ENCODE results near the gene PAF1.

The PAF1 gene

DNA sequence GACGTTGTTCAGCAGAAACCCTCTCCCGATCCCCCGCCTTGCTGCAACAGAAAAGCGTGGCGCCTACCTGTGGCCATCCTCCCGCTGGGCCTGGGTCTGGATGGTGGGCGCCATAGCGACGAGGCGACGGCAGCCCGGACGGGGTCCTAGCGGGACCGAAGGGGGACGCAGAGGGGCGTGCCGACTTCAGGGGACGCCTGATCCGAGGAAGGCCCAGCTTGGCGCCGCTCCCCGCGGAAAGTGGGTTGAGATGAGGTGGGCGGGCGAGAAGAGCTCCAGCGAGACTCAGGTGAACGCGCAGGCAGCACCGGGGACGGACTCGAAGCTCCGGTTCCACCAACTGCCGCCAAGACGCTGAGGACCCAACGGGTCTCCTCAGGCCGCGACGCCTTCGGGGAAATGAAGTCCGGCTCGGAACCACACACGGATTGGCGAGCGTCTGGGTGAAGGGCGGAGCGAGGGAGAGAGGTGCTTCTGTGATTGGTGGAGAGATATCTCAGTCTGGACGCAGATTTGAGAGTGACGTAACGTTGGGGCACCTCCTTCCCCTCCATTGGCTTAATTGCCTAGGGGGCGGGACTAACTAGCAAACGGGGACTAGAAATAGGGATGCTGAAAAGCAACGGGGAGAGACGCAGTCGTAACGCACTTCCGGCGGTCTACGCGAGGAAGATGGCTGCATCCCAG lies at the start of gene PAF1, which contains the start of gene MED29:
Gene PAF1, minus strand, starts transcription at position 356 of the 687 bp plus-strand sequence. Its CDS starts 242 bp downstream, at position 114.
Gene MED29, plus strand, starts transcription at position 628 of the 687 bp plus-strand sequence. Its CDS starts 45 bp downstream, at position 673.
- H3K27me3 ChIP-seq (replicated peaks; ENCODE audit: insufficient read depth, low read length): no peaks in the 10 kb centered on the region
- TF ChIP-seq EZH2 (optimal IDR thresholded peaks at IDR 0.05; ENCODE audit: low read depth, low read length): no peak
- TF ChIP-seq, protein P1, sequence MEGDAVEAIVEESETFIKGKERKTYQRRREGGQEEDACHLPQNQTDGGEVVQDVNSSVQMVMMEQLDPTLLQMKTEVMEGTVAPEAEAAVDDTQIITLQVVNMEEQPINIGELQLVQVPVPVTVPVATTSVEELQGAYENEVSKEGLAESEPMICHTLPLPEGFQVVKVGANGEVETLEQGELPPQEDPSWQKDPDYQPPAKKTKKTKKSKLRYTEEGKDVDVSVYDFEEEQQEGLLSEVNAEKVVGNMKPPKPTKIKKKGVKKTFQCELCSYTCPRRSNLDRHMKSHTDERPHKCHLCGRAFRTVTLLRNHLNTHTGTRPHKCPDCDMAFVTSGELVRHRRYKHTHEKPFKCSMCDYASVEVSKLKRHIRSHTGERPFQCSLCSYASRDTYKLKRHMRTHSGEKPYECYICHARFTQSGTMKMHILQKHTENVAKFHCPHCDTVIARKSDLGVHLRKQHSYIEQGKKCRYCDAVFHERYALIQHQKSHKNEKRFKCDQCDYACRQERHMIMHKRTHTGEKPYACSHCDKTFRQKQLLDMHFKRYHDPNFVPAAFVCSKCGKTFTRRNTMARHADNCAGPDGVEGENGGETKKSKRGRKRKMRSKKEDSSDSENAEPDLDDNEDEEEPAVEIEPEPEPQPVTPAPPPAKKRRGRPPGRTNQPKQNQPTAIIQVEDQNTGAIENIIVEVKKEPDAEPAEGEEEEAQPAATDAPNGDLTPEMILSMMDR (IDR thresholded peaks at IDR 0.05; ENCODE audit: low read length): no peak
- TF ChIP-seq EZH2phosphoT487 (IDR thresholded peaks at IDR 0.05; ENCODE audit: low read length): no peak
- H3F3A ChIP-seq (ENCODE audit: insufficient read depth, low read length): peaks cover 7% of the 10 kb centered on the region; the same call in 1 of the 2 replicates

DNA sequence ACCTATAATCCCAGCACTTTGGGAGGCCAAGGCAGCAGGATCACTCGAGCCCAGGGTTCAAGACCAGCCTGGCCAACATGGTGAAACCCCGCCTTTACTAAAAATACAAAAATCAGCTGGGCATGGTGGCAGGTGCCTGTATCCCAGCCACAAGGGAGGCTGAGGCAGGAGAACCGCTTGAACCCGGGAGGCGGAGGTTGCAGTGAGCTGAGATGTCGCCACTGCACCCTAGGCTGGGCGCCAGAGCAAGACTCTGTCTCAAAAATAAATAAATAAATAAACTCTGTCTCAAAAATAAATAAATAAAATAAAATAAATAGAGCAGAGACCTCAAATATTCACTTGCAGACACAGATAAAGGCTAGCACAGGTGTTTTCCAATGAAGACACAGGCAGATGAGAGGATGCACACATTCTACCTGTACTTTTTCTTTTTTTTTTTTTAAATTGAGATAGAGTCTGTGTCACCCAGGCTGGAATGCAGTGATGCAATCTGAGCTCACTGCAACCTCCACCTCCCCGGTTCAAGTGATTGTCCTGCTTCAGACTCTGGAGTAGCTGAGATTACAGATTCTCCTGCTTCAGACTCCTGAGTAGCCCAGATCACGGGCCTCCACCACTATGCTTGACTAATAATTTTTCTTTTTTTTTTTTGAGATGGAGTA lies 47.5 kb upstream of the PAF1 start:
- Histone ChIP-seq H3F3A (ENCODE audit: insufficient read depth, low read length) (peaks cover 26% of the 10 kb centered on the region), H3K9me3 (replicated peaks; ENCODE audit: insufficient read depth, low read length) (no peaks in the 10 kb centered on the region), H3K27me3 (replicated peaks; ENCODE audit: insufficient read depth, low read length) (no peaks in the 10 kb centered on the region), H4K20me1 (ENCODE audit: insufficient read depth, low read length) (peaks cover 13% of the 10 kb centered on the region), H3K27ac (ENCODE audit: low read length) (no peak overlapping the region), H3K4me3 (ENCODE audit: low read length) (no peak overlapping the region), H3K9me2 (replicated peaks; ENCODE audit: insufficient read depth, low read length) (no peaks in the 10 kb centered on the region), H3K36me3 (replicated peaks; ENCODE audit: insufficient read depth, low read length) (peaks cover 10% of the 10 kb centered on the region), H3K4me2 (ENCODE audit: low read depth, low read length) (no peak overlapping the region), H3K79me2 (ENCODE audit: low read length) (peaks cover 28% of the 10 kb centered on the region), H2AFZ (ENCODE audit: low read length) (no peak overlapping the region), H3K4me1 (ENCODE audit: low read length) (peaks cover 30% of the 10 kb centered on the region), H3K9ac (ENCODE audit: low read length) (no peak overlapping the region)
- TF ChIP-seq EZH2phosphoT487 (IDR thresholded peaks at IDR 0.05; ENCODE audit: low read length): no peak
- no peak for TF ChIP-seq EZH2 (optimal IDR thresholded peaks at IDR 0.05; ENCODE audit: low read depth, low read length)
- TF ChIP-seq, protein P1 (IDR thresholded peaks at IDR 0.05; ENCODE audit: low read length): no peak
- DNase-seq: no peak

More for the DNA sequence above, at the start of gene PAF1, which contains the start of gene MED29:
- Histone ChIP-seq H3K4me2 (ENCODE audit: low read depth, low read length) (peak within 1 kb of the TSS; percentile 80), H3K27ac (ENCODE audit: low read length) (peak within 1 kb of the TSS; percentile 96), H4K20me1 (ENCODE audit: insufficient read depth, low read length) (no peaks in the 10 kb centered on the region), H3K9ac (ENCODE audit: low read length) (peak within 1 kb of the TSS; percentile 100), H3K4me3 (ENCODE audit: low read length) (peak within 1 kb of the TSS; percentile 100), H3K36me3 (replicated peaks; ENCODE audit: insufficient read depth, low read length) (no peaks in the 10 kb centered on the region), H3K79me2 (ENCODE audit: low read length) (peaks cover 50% of the 10 kb centered on the region), H3K9me3 (replicated peaks; ENCODE audit: insufficient read depth, low read length) (no peaks in the 10 kb centered on the region), H2AFZ (ENCODE audit: low read length) (peak within 1 kb of the TSS; percentile 94), H3K4me1 (ENCODE audit: low read length) (peaks cover 11% of the 10 kb centered on the region), H3K9me2 (replicated peaks; ENCODE audit: insufficient read depth, low read length) (no peaks in the 10 kb centered on the region)
- peak; percentile 99 for DNase-seq

DNA sequence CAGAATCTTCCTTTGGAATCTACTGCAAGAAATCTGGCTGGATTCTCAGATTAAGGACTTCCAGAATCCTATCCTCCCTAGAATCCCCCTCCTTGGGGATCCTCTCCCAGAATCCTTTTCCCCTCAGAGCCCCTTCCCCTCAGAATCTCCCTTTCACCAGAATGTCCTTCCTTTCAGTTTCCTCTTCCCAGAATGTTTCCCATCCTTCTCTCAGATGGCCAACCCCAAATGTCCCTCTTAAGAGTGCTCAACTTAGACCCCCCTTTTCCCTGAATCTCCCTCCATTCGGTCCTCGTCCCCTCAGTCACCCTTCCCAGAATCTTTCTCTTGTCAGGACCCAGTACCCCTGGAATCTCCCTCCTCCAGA lies 45.4 kb upstream of the PAF1 start:
- Histone ChIP-seq H3K36me3 (replicated peaks; ENCODE audit: insufficient read depth, low read length) (peaks cover 16% of the 10 kb centered on the region), H3K79me2 (ENCODE audit: low read length) (peaks cover 31% of the 10 kb centered on the region), H3F3A (ENCODE audit: insufficient read depth, low read length) (peaks cover 40% of the 10 kb centered on the region), H3K9me2 (replicated peaks; ENCODE audit: insufficient read depth, low read length) (no peaks in the 10 kb centered on the region), H3K27ac (ENCODE audit: low read length) (peak overlapping the region; percentile 58; the same call in 1 of the 2 replicates), H3K27me3 (replicated peaks; ENCODE audit: insufficient read depth, low read length) (no peaks in the 10 kb centered on the region), H3K4me1 (ENCODE audit: low read length) (peaks cover 47% of the 10 kb centered on the region), H2AFZ (ENCODE audit: low read length) (peak overlapping the region; percentile 20; the same call in 1 of the 2 replicates), H3K4me2 (ENCODE audit: low read depth, low read length) (peak overlapping the region; percentile 67), H4K20me1 (ENCODE audit: insufficient read depth, low read length) (peaks cover 15% of the 10 kb centered on the region), H3K4me3 (ENCODE audit: low read length) (peak overlapping the region; percentile 69), H3K9me3 (replicated peaks; ENCODE audit: insufficient read depth, low read length) (no peaks in the 10 kb centered on the region), H3K9ac (ENCODE audit: low read length) (peak overlapping the region; percentile 96)
- no peak for DNase-seq
- TF ChIP-seq EZH2phosphoT487 (IDR thresholded peaks at IDR 0.05; ENCODE audit: low read length) (no peak), EZH2 (optimal IDR thresholded peaks at IDR 0.05; ENCODE audit: low read depth, low read length) (no peak)
- TF ChIP-seq, protein P1 (IDR thresholded peaks at IDR 0.05; ENCODE audit: low read length): no peak

All from MM.1S (cell line).